SK-N-MC (cell line): ENCODE data around the gene GRK6.

ENCODE experiments used
- EZH2 ChIP-seq: fragments of 200-600 bp; sonication (generic); IDR thresholded peaks from one replicate; pipeline ENCODE4 v1.6.1; 2017; ENCODE audit warnings: antibody characterized with exemption
- POLR2AphosphoS5 ChIP-seq: IDR thresholded peaks from 2 replicates; pipeline ENCODE4 v1.6.1; 2012; ENCODE audit warnings: mild to moderate bottlenecking, low read depth, low read length, borderline replicate concordance

DNA sequence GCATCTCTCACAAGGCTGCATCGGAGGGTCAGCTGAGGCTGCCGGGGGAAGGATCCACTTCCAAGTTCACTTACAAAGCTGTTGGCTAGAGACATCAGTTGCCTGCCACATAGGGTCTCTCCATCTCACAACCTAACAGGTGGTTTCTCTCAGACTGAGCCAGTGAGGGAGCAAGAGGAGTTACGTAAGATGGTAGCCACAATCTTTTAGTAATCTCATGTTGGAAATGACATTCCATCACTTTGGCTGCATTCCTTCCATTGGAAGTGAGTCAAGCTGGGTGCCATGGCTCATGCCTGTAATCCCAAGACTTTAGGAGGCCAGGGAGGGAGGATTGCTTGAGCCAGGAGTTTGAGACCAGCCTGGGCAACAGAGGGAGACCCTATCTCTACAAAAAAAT is 7.4 kb upstream of the GRK6 start:
- TF ChIP-seq POLR2AphosphoS5 (no peak), EZH2 (no peak)
